ENCODE measurements around the gene SMARCE1.

Gene SMARCE1

DNA sequence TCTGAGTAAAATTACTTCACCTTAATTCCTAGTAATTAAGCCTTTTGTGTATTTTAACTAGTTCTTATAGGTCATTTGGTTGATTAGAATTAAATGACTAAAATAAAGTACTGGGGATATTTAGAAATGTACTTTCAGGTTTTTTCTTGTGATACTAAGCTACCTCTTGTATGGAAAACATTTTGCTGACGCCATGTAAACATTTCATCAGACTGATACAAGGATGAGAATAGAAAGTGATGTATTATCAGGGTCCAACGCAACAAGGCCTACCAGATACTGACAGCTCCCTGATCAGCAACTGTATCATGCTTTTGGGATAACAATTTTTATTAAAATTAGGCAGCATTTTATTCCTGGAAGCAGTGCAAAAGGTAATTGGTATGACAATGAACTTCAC is 1.7 kb downstream of the SMARCE1 start:
- peaks cover 75% of the 10 kb centered on the region for H3K79me2 ChIP-seq (ENCODE audit: control insufficient read depth, low read length)
- H3K27me3 ChIP-seq (ENCODE audit: control insufficient read depth, low read length) = no peaks in the 10 kb centered on the region
- H3K4me3 ChIP-seq (ENCODE audit: low read length) = peak overlapping the region; percentile 93
- H4K20me1 ChIP-seq (ENCODE audit: control insufficient read depth, insufficient read depth, low read depth, low read length) = peaks cover 22% of the 10 kb centered on the region
- H3K27ac ChIP-seq (ENCODE audit: low read depth, low read length) = no peak overlapping the region
- H3K4me1 ChIP-seq (ENCODE audit: control insufficient read depth, low read length) = peaks cover 30% of the 10 kb centered on the region
- no peaks in the 10 kb centered on the region for H3K9me2 ChIP-seq (replicated peaks; ENCODE audit: control insufficient read depth, low read length)
- H3K4me2 ChIP-seq (ENCODE audit: low read length) = peak overlapping the region; percentile 86
- peaks cover 62% of the 10 kb centered on the region for H3K36me3 ChIP-seq (ENCODE audit: control insufficient read depth, low read length)
- H3F3A ChIP-seq (ENCODE audit: control insufficient read depth, insufficient read depth) = no peaks in the 10 kb centered on the region; the same call in 1 of the 2 replicates
- TF ChIP-seq EZH2phosphoT487 (IDR thresholded peaks at IDR 0.05; ENCODE audit: borderline replicate concordance, low read length) (no peak), CTCF (IDR thresholded peaks at IDR 0.05; ENCODE audit: low read depth, low read length, poor library complexity, severe bottlenecking) (no peak)
- H3K9me3 ChIP-seq (ENCODE audit: control insufficient read depth, insufficient read depth, low read length) = no peaks in the 10 kb centered on the region

DNA sequence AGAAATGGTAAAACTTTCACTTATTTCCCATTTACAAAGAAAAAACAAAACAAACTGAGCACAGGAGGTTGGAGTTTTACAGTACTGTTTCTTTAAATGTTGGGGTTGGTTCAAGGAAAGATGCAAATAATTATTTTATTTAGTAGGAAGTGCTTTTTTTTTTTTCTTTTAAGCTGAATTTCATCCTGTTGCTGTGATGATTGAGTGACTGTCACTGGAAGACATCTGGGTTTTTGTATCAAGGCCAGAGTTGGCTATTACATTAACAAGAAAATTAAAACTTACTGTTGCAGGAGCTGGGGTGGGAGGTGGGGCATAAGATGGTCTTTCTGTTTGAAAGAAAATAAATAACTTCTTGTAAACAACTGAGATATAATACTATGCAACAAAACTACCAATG is 2.3 kb downstream of the SMARCE1 start:
- Histone ChIP-seq H3K36me3 (ENCODE audit: control insufficient read depth, low read length) (peaks cover 69% of the 10 kb centered on the region), H3K4me1 (ENCODE audit: control insufficient read depth, low read length) (peaks cover 30% of the 10 kb centered on the region), H3K79me2 (ENCODE audit: control insufficient read depth, low read length) (peaks cover 81% of the 10 kb centered on the region), H3K4me3 (ENCODE audit: low read length) (peak overlapping the region; percentile 93), H3F3A (ENCODE audit: control insufficient read depth, insufficient read depth) (no peaks in the 10 kb centered on the region; the same call in 1 of the 2 replicates), H3K4me2 (ENCODE audit: low read length) (peak overlapping the region; percentile 86), H3K27me3 (ENCODE audit: control insufficient read depth, low read length) (no peaks in the 10 kb centered on the region), H3K9me2 (replicated peaks; ENCODE audit: control insufficient read depth, low read length) (no peaks in the 10 kb centered on the region), H3K9me3 (ENCODE audit: control insufficient read depth, insufficient read depth, low read length) (no peaks in the 10 kb centered on the region), H3K27ac (ENCODE audit: low read depth, low read length) (no peak overlapping the region), H4K20me1 (ENCODE audit: control insufficient read depth, insufficient read depth, low read depth, low read length) (peaks cover 22% of the 10 kb centered on the region)
- TF ChIP-seq CTCF (IDR thresholded peaks at IDR 0.05; ENCODE audit: low read depth, low read length, poor library complexity, severe bottlenecking) (no peak), EZH2phosphoT487 (IDR thresholded peaks at IDR 0.05; ENCODE audit: borderline replicate concordance, low read length) (no peak)

DNA sequence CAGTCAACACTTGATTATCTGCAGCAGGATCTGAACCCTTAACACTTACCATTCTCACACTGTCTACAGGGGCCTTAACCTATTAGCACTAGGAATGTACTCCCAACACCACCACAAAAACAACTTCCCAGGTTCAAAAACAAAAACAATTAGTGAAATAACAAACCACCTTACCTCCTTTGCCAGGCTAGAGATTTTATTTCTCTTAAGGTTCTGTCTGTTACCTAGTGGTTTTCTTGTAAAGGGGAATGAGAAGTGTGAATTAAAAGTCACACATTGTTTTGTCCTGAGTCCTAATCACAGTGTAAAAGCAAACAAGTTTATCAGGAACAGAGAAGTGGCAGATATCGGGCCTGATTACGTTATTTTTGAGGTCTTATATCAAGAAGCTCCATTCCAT is 9.7 kb downstream of the SMARCE1 start:
- Histone ChIP-seq H4K20me1 (ENCODE audit: control insufficient read depth, insufficient read depth, low read depth, low read length) (peaks cover 8% of the 10 kb centered on the region; the same call in 1 of the 2 replicates), H3K36me3 (ENCODE audit: control insufficient read depth, low read length) (peaks cover 100% of the 10 kb centered on the region), H3K9me2 (replicated peaks; ENCODE audit: control insufficient read depth, low read length) (no peaks in the 10 kb centered on the region), H3K9me3 (ENCODE audit: control insufficient read depth, insufficient read depth, low read length) (no peaks in the 10 kb centered on the region), H3F3A (ENCODE audit: control insufficient read depth, insufficient read depth) (no peaks in the 10 kb centered on the region), H3K4me1 (ENCODE audit: control insufficient read depth, low read length) (no peaks in the 10 kb centered on the region), H3K4me3 (ENCODE audit: low read length) (no peak overlapping the region), H3K4me2 (ENCODE audit: low read length) (no peak overlapping the region), H3K79me2 (ENCODE audit: control insufficient read depth, low read length) (peaks cover 49% of the 10 kb centered on the region), H3K27ac (ENCODE audit: low read depth, low read length) (no peak overlapping the region), H3K27me3 (ENCODE audit: control insufficient read depth, low read length) (no peaks in the 10 kb centered on the region)
- TF ChIP-seq CTCF (IDR thresholded peaks at IDR 0.05; ENCODE audit: low read depth, low read length, poor library complexity, severe bottlenecking) (no peak), EZH2phosphoT487 (IDR thresholded peaks at IDR 0.05; ENCODE audit: borderline replicate concordance, low read length) (no peak)

Data from DOHH2 (cell line).